Heart left ventricle (tissue), 16 donors: ENCODE data around the gene CCDC60. TPM values are rescaled to one million over a fixed set of nuclear protein-coding genes. Genes with fewer than 3 reads are reported as not detected.

Source experiments
- ATAC-seq, 4 donors: fragments of 200-7000 bp; cut with Tn5 transposase; one replicate each; pipeline ENCODE4 v1.9.1; 2020 to 2022; ENCODE audit warnings: moderate library complexity in 4 of 4, mild to moderate bottlenecking in 3 of 4, moderate number of reproducible peaks in 1 of 4
- DNase-seq, 5 donors: peaks; one replicate each; pipeline ENCODE4 v3.0.0-alpha.2; 2020
- H3K27ac ChIP-seq, 12 donors: fragments of 200-600 bp; sonication (generic) in 4 of 12; one replicate each; pipeline versions ENCODE4 v1.5.0 to v1.8.0; 2016 to 2022; ENCODE audit warnings: mild to moderate bottlenecking in 2 of 12
- H3K27me3 ChIP-seq, 9 donors: fragments of 200-600 bp; sonication (generic) in 2 of 9; one replicate each; pipeline versions ENCODE4 v1.5.1 to v1.8.0; 2016 to 2022; ENCODE audit warnings: mild to moderate bottlenecking in 3 of 9
- H3K36me3 ChIP-seq, 9 donors: fragments of 200-600 bp; sonication (generic) in 2 of 9; one replicate each; pipeline versions ENCODE4 v1.5.0 to v1.8.0; 2018 to 2022; ENCODE audit warnings: mild to moderate bottlenecking in 2 of 9
- H3K4me1 ChIP-seq, 12 donors: fragments of 200-600 bp; sonication (generic) in 4 of 12; one replicate each; pipeline versions ENCODE4 v1.5.0 to v1.8.0; 2016 to 2022; ENCODE audit warnings: mild to moderate bottlenecking in 3 of 12
- H3K4me3 ChIP-seq, 12 donors: fragments of 200-600 bp; sonication (generic) in 4 of 12; one replicate each; pipeline versions ENCODE4 v1.5.0 to v1.8.0; 2017 to 2022; ENCODE audit warnings: mild to moderate bottlenecking in 9 of 12, moderate library complexity in 4 of 12
- H3K9me3 ChIP-seq, 12 donors: fragments of 200-600 bp; sonication (generic) in 4 of 12; one replicate each; pipeline versions ENCODE4 v1.5.0 to v1.8.0; 2016 to 2022; ENCODE audit warnings: mild to moderate bottlenecking in 1 of 12
- POLR2A ChIP-seq, 2 donors: fragments of 450-650 bp; IDR thresholded peaks; one replicate each; pipeline ENCODE4 v1.6.1; 2017; ENCODE audit warnings: antibody characterized with exemption in 2 of 2, mild to moderate bottlenecking in 2 of 2, moderate library complexity in 2 of 2
- WGBS, 4 donors: extraction: QIAGEN DNeasy Blood & Tissue Kit in 2 of 4; methylation state at CpG; one replicate each; pipeline versions ENCODE4 v1.1.5 to v1.1.7; 2013 to 2018; 5-methylcytosine and 5-hydroxymethylcytosine counted together
- intact Hi-C, 10 donors: fragments of 100-400 bp; cut with DNase I; formaldehyde crosslinking; loops; one replicate each; pipeline versions ENCODE4 v1.11.1 to v1.14.2; 2022
- polyA plus RNA-seq, 2 donors: library from polyadenylated mRNA; stranded (reverse); fragments of 200-250 nt; gene quantifications; one replicate each; pipeline ENCODE4 v1.2.3, GENCODE V29; 2013
- total RNA-seq, 9 donors: library from RNA; depleted of rRNA in 2 of 9; stranded (reverse); fragments of >200 nt in 2 of 9; fragmentation: NEBNext Ultra II Directional in 3 of 9; extraction: Animal tissue kit (Norgen Biotek cat#: 25700) in 3 of 9; gene quantifications; one replicate each; pipeline versions ENCODE4 v1.1.0 to v1.2.4, GENCODE V29; 2016 to 2023
- TF ChIP-seq, protein P1 (sequence below), 12 donors: fragments of 200-600 bp; sonication (generic) in 4 of 12; IDR thresholded peaks; one replicate each; pipeline versions ENCODE4 v1.5.0 to v1.8.0; 2018 to 2022; ENCODE audit warnings: antibody characterized with exemption in 12 of 12, mild to moderate bottlenecking in 5 of 12
- donor health status: ischemic (EF 13 %, LVEDD 7.1; RV severe dilation, severe dysfunction).
- donor health status: healthy with polysubstance abuse.
- donor health status: DM: no; HTN: yes; CAD: no.
- donor health status: DM: no; HTN: no; CAD: no.
- donor health status: ischemic (EF 25% LVEDD 6.9; RV normal size, moderate dysfunction).
- donor health status: ischemic (EF 25% LVEDD 5.7; RV mildly dilated, moderate dysfunction).
- donor health status: healthy.
- donor health status: DM: yes; HTN: yes; CAD: no.
- donor health status: ischemic (EF 35%, LVEDD 5.7; RV mildly dilated, moderate dysfunction).
- donor health status: nonischemic (EF 11% LVEDD 7.7; RV severe dilation, severe dysfunction).
- donor health status: DM: yes; HTN: yes; CAD: no.
- donor health status: PGD.
- donor health status: ischemic (EF 29% LVEDD 5.4; RV normal size, mild dysfunction).
- donor health status: nonischemic (EF 23%, LVEDD 6.1; RV moderate dilation, normal function).

CCDC60 gene
- total and polyA plus RNA-seq, 11 donors: not detected

DNA sequence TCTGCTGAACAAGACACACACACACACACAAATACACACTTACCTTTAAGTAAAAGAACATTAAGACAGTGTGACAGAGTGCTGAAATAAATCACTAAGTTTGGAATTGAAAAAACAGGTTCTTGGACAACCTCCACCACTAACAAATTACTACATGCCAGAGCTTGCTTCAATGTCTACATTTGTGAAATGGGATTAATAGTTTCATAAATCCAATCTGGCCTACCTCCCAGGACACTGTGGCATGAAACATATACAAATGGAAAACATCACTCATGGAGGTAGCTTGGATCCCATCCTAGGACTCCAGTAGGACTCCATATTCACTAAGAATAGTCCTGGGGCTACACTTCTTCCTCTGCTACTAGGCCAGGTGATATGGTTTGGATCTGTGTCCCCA, 8.2 kb upstream of the CCDC60 start:
- no peak for ATAC-seq
- intact Hi-C loops: loop anchor here in 4 of 10 donors (2.0 to 10.0 kb wide), 3 partner anchors 78 to 86 kb away; no protein-coding TSS in a partner anchor
- H3K27ac ChIP-seq: peak overlapping the region in 1 of 12 donors; percentile 80

DNA sequence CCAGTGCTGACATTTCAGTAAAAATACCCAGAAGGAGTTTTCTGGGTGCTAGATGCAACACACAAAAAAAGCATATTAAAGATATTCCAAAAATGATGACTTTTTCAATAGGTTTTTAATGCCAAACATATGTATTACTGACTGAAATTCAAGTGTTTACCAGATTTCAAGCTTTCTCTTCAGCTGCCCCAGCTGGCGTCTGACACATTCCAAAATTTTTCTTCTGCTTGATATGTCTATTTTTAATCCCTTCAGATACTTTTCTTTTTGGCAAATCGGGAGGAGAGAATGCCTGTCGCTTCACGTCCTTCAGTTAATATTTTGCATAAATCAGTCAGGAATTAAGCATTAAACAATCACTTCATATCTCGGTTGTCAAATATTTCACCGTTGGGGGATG, 7.1 kb upstream of the CCDC60 start:
- no peak for ATAC-seq
- intact Hi-C loops: loop anchor here in 4 of 10 donors (2.0 to 10.0 kb wide), 3 partner anchors 77 to 85 kb away; no protein-coding TSS in a partner anchor
- WGBS, 4 donors: 26 to 43% (median 40%) methylated on average over 6 of the region's 6 CpGs

More for the DNA sequence above, 8.2 kb upstream of the CCDC60 start:
- H3K4me3 ChIP-seq: no peak overlapping the region
- TF ChIP-seq POLR2A (IDR thresholded peaks at IDR 0.05): no peak
- H3K4me1 ChIP-seq: peaks cover 0 to 15% (median 5%) of the 10 kb centered on the region in 12 donors
- DNase-seq: no peak
- H3K9me3 ChIP-seq: no peaks in the 10 kb centered on the region
- H3K27me3 ChIP-seq: no peaks in the 10 kb centered on the region
- H3K36me3 ChIP-seq: no peaks in the 10 kb centered on the region

DNA sequence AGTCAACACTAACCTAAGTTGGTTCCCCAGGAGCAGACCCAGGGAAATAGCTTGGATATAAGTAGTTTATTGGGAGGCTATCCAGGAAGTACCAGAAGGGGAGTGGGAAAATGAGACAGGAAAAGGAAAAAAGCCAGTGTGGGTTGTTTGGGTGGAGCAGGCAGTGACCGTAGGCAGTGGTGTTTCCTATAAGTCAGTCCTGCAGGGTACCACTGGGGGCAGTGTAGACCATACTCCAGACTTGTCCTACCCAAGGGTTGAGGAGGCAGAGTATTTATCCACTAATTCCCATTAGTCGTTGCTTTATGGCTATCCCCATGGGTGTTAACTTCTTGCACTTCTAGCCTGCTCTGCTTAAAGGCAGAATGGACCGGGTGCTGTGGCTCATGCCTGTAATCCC, 6.4 kb upstream of the CCDC60 start:
- TF ChIP-seq POLR2A (IDR thresholded peaks at IDR 0.05): no peak
- TF ChIP-seq, protein P1, sequence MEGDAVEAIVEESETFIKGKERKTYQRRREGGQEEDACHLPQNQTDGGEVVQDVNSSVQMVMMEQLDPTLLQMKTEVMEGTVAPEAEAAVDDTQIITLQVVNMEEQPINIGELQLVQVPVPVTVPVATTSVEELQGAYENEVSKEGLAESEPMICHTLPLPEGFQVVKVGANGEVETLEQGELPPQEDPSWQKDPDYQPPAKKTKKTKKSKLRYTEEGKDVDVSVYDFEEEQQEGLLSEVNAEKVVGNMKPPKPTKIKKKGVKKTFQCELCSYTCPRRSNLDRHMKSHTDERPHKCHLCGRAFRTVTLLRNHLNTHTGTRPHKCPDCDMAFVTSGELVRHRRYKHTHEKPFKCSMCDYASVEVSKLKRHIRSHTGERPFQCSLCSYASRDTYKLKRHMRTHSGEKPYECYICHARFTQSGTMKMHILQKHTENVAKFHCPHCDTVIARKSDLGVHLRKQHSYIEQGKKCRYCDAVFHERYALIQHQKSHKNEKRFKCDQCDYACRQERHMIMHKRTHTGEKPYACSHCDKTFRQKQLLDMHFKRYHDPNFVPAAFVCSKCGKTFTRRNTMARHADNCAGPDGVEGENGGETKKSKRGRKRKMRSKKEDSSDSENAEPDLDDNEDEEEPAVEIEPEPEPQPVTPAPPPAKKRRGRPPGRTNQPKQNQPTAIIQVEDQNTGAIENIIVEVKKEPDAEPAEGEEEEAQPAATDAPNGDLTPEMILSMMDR (IDR thresholded peaks at IDR 0.05): peak; percentile 31 to 65 (median 46)
- DNase-seq: peak in 4 of 5 donors; percentile 22 to 57 (median 42)
- Histone ChIP-seq H3K27ac (peak overlapping the region in 2 of 12 donors; percentile 18 to 80), H3K36me3 (no peaks in the 10 kb centered on the region), H3K4me1 (peaks cover 0 to 15% (median 5%) of the 10 kb centered on the region in 12 donors), H3K9me3 (no peaks in the 10 kb centered on the region), H3K27me3 (peaks cover 0 to under 1% (median 0%) of the 10 kb centered on the region in 9 donors), H3K4me3 (no peak overlapping the region)
- intact Hi-C loops: loop anchor here in 5 of 10 donors (2.0 to 10.0 kb wide), 4 partner anchors 77 to 85 kb away; no protein-coding TSS in a partner anchor
- peak; percentile 73 to 93 (median 84) for ATAC-seq
- 38 to 50% (median 40%) methylated on average over 3 of the region's 3 CpGs for WGBS, 4 donors

More for the DNA sequence above, 7.1 kb upstream of the CCDC60 start:
- peaks cover 0 to 15% (median 5%) of the 10 kb centered on the region in 12 donors for H3K4me1 ChIP-seq
- DNase-seq: no peak
- H3K27ac ChIP-seq: peak overlapping the region in 3 of 12 donors; percentile 4 to 80 (median 18)
- TF ChIP-seq, protein P1 (IDR thresholded peaks at IDR 0.05): no peak
- no peaks in the 10 kb centered on the region for H3K36me3 ChIP-seq
- peak overlapping the region in 2 of 12 donors; percentile 2 to 14 for H3K4me3 ChIP-seq
- no peaks in the 10 kb centered on the region for H3K27me3 ChIP-seq
- H3K9me3 ChIP-seq: no peaks in the 10 kb centered on the region

DNA sequence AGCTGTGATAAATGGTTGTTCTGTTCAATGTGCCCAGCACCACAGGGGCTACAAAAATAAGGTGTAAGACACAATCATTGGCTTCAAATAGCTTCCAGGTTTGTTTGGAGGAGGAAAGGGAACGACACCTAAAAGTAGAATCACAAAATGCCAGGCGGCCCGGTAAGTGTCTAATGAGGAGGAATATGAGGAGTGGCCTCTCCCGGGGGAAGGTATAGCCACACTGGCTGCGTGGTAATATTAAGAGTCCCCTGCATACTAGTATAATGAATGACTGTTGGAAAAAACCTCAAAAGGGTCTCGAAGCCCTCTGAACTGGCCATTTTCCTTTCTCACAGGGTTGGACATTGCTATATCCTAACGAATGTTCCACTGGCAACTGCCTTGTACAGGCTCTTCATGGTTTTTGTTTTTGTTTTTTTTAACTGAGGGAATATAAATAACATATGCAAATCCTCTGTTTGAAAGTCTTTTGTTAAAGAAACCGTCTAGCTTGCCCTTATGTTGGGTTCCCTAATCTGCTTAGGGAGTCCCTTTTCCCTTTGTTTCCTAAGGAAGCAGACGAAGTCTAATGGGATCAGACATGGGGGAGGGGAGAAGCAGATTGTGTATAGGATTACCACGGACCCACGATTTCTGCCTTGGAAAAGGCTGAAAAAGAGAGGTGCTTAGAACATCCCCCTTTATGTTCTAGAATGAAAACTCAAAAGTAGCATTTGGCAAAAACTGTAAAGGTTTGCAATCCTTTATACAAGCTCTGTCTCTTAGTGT, 4.2 kb downstream of the CCDC60 start:
- DNase-seq (no peak), ATAC-seq (no peak)
- no peak for TF ChIP-seq POLR2A (IDR thresholded peaks at IDR 0.05)
- TF ChIP-seq, protein P1 (IDR thresholded peaks at IDR 0.05): no peak
- Histone ChIP-seq H3K27ac (no peak overlapping the region), H3K4me3 (no peak overlapping the region), H3K27me3 (peaks cover 0 to 11% (median 0%) of the 10 kb centered on the region in 9 donors), H3K36me3 (no peaks in the 10 kb centered on the region), H3K9me3 (peaks cover 0 to 7% (median 0%) of the 10 kb centered on the region in 12 donors), H3K4me1 (peaks cover 0 to 4% (median 0%) of the 10 kb centered on the region in 12 donors)
- 63 to 74% (median 69%) methylated on average over 11 of the region's 11 CpGs for WGBS, 4 donors
- intact Hi-C loops: loop anchor here in 2 of 10 donors (10.0 kb wide), 1 partner anchor 66 kb away; no protein-coding TSS in a partner anchor
